Panc1 (cell line): ENCODE results near the gene CNTN4. TPM values are rescaled to one million over a fixed set of nuclear protein-coding genes. Genes with fewer than 3 reads are reported as not detected.

Source experiments
- ATAC-seq: fragments of 200-7000 bp; cut with Tn5 transposase; 2 replicates; pipeline ENCODE4 v1.9.1; 2020; ENCODE audit warnings: mild to moderate bottlenecking, moderate library complexity
- BruUV-seq: library from RNA; stranded (reverse); fragments of 400-500 nt; replicated peaks from 2 replicates; lab custom pipeline; 2021; lab: Mats Ljungman, UMichigan
- CTCF ChIA-PET: fragments of 300-600 bp; sonication (Branson Sonifier 250); formaldehyde crosslinking; loops from one replicate; lab custom pipeline; 2022; ENCODE audit warnings: antibody characterized with exemption; lab: Charles Lee
- POLR2A ChIA-PET: fragments of 300-600 bp; sonication (Branson Sonifier 250); formaldehyde crosslinking; loops from one replicate; lab custom pipeline; 2022; ENCODE audit warnings: antibody characterized with exemption; lab: Charles Lee
- DNase-seq: peaks from one replicate; pipeline ENCODE4 v3.0.0-alpha.2; 2010; ENCODE audit warnings: low read depth, low spot score
- H3K27ac ChIP-seq: 2 replicates; pipeline ENCODE4 v1.5.1; 2011; ENCODE audit warnings: mild to moderate bottlenecking, low read length, inconsistent platforms
- H3K27me3 ChIP-seq: fragments of 200-500 bp; sonication (Bioruptor generic); 2 replicates; pipeline ENCODE4 v1.6.0; 2014; ENCODE audit warnings: low read length, inconsistent platforms; ENCODE audit not compliant: control insufficient read depth, insufficient read depth
- H3K36me3 ChIP-seq: fragments of 200-500 bp; sonication (Bioruptor generic); 2 replicates; pipeline ENCODE4 v1.5.1; 2014; ENCODE audit warnings: inconsistent platforms, mild to moderate bottlenecking, low read length, moderate library complexity; ENCODE audit not compliant: control insufficient read depth, insufficient read depth
- H3K4me1 ChIP-seq: 2 replicates; pipeline ENCODE4 v1.5.1; 2011; ENCODE audit warnings: inconsistent platforms, mild to moderate bottlenecking, low read length, moderate library complexity; ENCODE audit not compliant: control insufficient read depth, insufficient read depth
- H3K4me3 ChIP-seq, 2 experiments: 2 replicates each; pipeline ENCODE4 v1.5.1; 2011 to 2012; ENCODE audit warnings: low read depth in 2 of 2, low read length in 2 of 2, mild to moderate bottlenecking in 2 of 2, inconsistent platforms in 1 of 2, moderate library complexity in 1 of 2
- H3K9me3 ChIP-seq: fragments of 200-500 bp; sonication (Bioruptor generic); 2 replicates; pipeline ENCODE4 v1.5.1; 2014; ENCODE audit warnings: low read depth, mild to moderate bottlenecking, inconsistent platforms, low read length, moderate library complexity; ENCODE audit not compliant: control insufficient read depth, insufficient read depth
- POLR2AphosphoS5 ChIP-seq: IDR thresholded peaks from 2 replicates; pipeline ENCODE4 v1.6.1; 2012; ENCODE audit warnings: mild to moderate bottlenecking, low read depth, low read length, moderate library complexity
- SIN3A ChIP-seq: IDR thresholded peaks from 2 replicates; pipeline ENCODE4 v1.6.1; 2012; ENCODE audit warnings: low read depth, mild to moderate bottlenecking, low read length, moderate library complexity, borderline replicate concordance; ENCODE audit not compliant: insufficient read depth
- TCF7L2 ChIP-seq: IDR thresholded peaks from 2 replicates; pipeline ENCODE4 v1.6.1; 2011; ENCODE audit warnings: mild to moderate bottlenecking, low read depth, low read length, inconsistent platforms
- in situ Hi-C: cut with HindIII; loops from 2 replicates; pipeline ENCODE4 v1.10.0; 2016; ENCODE audit warnings: low sequenced_read_pairs, low pct_unique_long_range_greater_than_20kb
- intact Hi-C: fragments of 100-400 bp; cut with micrococcal nuclease; formaldehyde crosslinking; loops from one replicate; pipeline ENCODE4 v1.10.0; 2022; ENCODE audit not compliant: unreplicated experiment
- total RNA-seq: library from RNA; stranded (reverse); gene quantifications from one replicate; pipeline ENCODE4 v1.2.1, GENCODE V29; 2021; ENCODE audit not compliant: unreplicated experiment
- TF ChIP-seq, protein P1 (sequence below): fragments of 450-650 bp; IDR thresholded peaks from 2 replicates; pipeline ENCODE4 v1.5.1; 2017; ENCODE audit warnings: mild to moderate bottlenecking
- TF ChIP-seq, protein P2 (sequence below), 2 experiments: IDR thresholded peaks; 2 replicates each; pipeline ENCODE4 v1.6.1; 2011 to 2012; ENCODE audit warnings: low read depth in 2 of 2, control low read depth in 1 of 2, low read length in 1 of 2, mild to moderate bottlenecking in 1 of 2, moderate library complexity in 1 of 2; ENCODE audit not compliant: insufficient read depth in 1 of 2

The CNTN4 gene
- total RNA-seq, 1 experiment from 2014 or later = not detected

DNA sequence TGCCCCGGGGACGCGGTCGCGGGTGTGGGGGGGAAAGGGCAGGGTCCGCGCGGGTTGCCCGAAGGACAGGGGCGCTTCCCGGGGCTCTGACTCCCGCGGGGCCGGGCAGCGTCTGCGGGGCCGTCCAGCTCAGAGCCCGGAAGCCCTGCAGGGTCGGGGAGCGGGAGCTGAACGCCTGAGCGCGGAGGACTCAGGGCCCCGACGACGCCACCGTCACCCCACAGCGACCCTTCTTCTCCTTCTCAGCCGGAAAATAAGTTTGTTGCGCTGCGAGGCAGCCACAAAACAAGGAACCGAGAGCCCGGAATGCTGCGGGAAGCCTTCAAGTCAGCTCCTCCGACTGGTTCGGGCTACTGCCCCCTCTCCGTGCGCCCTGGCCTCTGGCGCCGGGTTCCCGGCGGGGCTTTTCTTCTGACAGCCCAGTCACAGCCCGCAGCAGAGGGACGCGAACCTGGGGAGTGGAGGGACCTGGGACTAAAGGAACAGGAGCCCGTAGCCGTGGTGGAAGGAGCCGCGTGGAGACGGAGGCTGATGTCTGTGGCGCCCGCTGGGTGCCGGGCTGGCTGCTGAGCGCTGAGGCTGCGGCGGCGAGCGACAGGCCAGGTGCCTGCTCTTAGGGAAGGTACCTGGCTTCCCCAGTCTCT, 484 bp downstream of the CNTN4 start:
- CTCF ChIA-PET = no interaction called here
- Histone ChIP-seq H3K9me3 (no peaks in the 10 kb centered on the region), H3K36me3 (no peaks in the 10 kb centered on the region), H3K27ac (no peak overlapping the region), H3K4me1 (no peaks in the 10 kb centered on the region), H3K4me3 (no peak overlapping the region), H3K27me3 (no peaks in the 10 kb centered on the region)
- ATAC-seq = no peak
- intact Hi-C loops (no loop called here), in situ Hi-C loops (no loop called here)
- POLR2A ChIA-PET = no interaction called here
- TF ChIP-seq, protein P1, sequence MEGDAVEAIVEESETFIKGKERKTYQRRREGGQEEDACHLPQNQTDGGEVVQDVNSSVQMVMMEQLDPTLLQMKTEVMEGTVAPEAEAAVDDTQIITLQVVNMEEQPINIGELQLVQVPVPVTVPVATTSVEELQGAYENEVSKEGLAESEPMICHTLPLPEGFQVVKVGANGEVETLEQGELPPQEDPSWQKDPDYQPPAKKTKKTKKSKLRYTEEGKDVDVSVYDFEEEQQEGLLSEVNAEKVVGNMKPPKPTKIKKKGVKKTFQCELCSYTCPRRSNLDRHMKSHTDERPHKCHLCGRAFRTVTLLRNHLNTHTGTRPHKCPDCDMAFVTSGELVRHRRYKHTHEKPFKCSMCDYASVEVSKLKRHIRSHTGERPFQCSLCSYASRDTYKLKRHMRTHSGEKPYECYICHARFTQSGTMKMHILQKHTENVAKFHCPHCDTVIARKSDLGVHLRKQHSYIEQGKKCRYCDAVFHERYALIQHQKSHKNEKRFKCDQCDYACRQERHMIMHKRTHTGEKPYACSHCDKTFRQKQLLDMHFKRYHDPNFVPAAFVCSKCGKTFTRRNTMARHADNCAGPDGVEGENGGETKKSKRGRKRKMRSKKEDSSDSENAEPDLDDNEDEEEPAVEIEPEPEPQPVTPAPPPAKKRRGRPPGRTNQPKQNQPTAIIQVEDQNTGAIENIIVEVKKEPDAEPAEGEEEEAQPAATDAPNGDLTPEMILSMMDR = no peak
- TF ChIP-seq POLR2AphosphoS5 = no peak
- TF ChIP-seq, protein P2, sequence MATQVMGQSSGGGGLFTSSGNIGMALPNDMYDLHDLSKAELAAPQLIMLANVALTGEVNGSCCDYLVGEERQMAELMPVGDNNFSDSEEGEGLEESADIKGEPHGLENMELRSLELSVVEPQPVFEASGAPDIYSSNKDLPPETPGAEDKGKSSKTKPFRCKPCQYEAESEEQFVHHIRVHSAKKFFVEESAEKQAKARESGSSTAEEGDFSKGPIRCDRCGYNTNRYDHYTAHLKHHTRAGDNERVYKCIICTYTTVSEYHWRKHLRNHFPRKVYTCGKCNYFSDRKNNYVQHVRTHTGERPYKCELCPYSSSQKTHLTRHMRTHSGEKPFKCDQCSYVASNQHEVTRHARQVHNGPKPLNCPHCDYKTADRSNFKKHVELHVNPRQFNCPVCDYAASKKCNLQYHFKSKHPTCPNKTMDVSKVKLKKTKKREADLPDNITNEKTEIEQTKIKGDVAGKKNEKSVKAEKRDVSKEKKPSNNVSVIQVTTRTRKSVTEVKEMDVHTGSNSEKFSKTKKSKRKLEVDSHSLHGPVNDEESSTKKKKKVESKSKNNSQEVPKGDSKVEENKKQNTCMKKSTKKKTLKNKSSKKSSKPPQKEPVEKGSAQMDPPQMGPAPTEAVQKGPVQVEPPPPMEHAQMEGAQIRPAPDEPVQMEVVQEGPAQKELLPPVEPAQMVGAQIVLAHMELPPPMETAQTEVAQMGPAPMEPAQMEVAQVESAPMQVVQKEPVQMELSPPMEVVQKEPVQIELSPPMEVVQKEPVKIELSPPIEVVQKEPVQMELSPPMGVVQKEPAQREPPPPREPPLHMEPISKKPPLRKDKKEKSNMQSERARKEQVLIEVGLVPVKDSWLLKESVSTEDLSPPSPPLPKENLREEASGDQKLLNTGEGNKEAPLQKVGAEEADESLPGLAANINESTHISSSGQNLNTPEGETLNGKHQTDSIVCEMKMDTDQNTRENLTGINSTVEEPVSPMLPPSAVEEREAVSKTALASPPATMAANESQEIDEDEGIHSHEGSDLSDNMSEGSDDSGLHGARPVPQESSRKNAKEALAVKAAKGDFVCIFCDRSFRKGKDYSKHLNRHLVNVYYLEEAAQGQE (IDR thresholded peaks at IDR 0.05; ENCODE audit: insufficient read depth in 1 of 2, low read depth in 2 of 2, low read length in 1 of 2) = no peak
- no peak for DNase-seq
- BruUV-seq = no TSS peak

DNA sequence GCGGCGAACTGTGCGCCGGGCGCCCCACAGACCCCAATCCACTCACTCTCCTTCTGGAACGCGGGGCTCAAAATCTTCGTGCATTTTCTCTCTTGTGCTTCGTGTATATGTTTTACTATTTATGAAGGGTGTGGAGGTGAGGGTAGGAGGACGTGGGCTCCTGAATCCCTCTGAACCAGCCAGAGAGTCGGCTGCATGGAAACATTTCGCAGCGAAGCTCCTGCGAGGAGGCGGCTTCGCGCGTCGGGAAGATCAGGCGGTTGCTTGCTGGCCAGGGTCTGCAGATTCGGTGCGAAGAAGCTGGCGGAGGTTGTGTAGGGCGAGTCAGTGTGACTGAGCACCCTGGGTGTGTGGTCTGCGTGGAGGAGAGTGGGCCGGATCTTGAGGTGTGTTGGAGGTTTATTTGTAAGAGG, 1.1 kb downstream of the CNTN4 start:
- CTCF ChIA-PET = no interaction called here
- no TSS peak for BruUV-seq
- Histone ChIP-seq H3K9me3 (no peaks in the 10 kb centered on the region), H3K27me3 (no peaks in the 10 kb centered on the region), H3K4me1 (no peaks in the 10 kb centered on the region), H3K36me3 (no peaks in the 10 kb centered on the region), H3K4me3 (no peak overlapping the region), H3K27ac (no peak overlapping the region)
- in situ Hi-C loops (no loop called here), intact Hi-C loops (no loop called here)
- DNase-seq (no peak), ATAC-seq (no peak)
- TF ChIP-seq, protein P1 = no peak
- TF ChIP-seq TCF7L2 (no peak), POLR2AphosphoS5 (no peak), SIN3A (no peak)
- TF ChIP-seq, protein P2 (IDR thresholded peaks at IDR 0.05; ENCODE audit: insufficient read depth in 1 of 2, low read depth in 2 of 2, low read length in 1 of 2) = no peak
- POLR2A ChIA-PET = no interaction called here
